Measurements from ENCODE around the gene GPANK1. TPM values are rescaled to one million over a fixed set of nuclear protein-coding genes. Genes with fewer than 3 reads are reported as not detected.

Gene GPANK1
- total RNA-seq, 1 experiment from 2014 or later, result 26.8 TPM

GRCh38 chr6:31633447-31633846 lies 31.4 kb downstream of the GPANK1 start:
- no peak overlapping the region for H3K4ac ChIP-seq (ENCODE audit: low read depth, low read length)
- no peak overlapping the region for H2BK20ac ChIP-seq (ENCODE audit: low read depth, low read length, poor library complexity, severe bottlenecking)
- H3K23ac ChIP-seq (ENCODE audit: insufficient read length, low read depth, low read length), result no peak overlapping the region
- no peak overlapping the region for H4K8ac ChIP-seq (replicated peaks; ENCODE audit: insufficient read length, low read depth, low read length)
- no peak overlapping the region for H3K9ac ChIP-seq (ENCODE audit: extremely low read depth, insufficient read length, low read length)
- Mint-ChIP-seq H3K27me3 (ENCODE audit: low read depth) (no peaks in the 10 kb centered on the region), H3K36me3 (ENCODE audit: insufficient read depth in 1 of 3, low read depth in 3 of 3) (peaks cover 71 to 98% (median 95%) of the 10 kb centered on the region in 3 experiments), H3K4me3 (no peak overlapping the region; a peak in 1 of 5 replicates), H3K4me1 (0 out of 4 replicates have a peak, but pooled peaks cover 0 to 3% of the 10 kb centered on the region in 2 experiments), H3K9me3 (no peaks in the 10 kb centered on the region), H3K27ac (peak overlapping the region in 1 of 3 experiments; percentile 93; a peak in 1 of 7 replicates)
- H2BK5ac ChIP-seq (ENCODE audit: insufficient read length, low read length), result no peak overlapping the region
- H3K79me1 ChIP-seq (ENCODE audit: insufficient read depth, low read depth, low read length, poor library complexity, severe bottlenecking), result no peaks in the 10 kb centered on the region
- no peak overlapping the region for H2BK120ac ChIP-seq (ENCODE audit: low read depth, low read length, poor library complexity, severe bottlenecking)
- H2BK15ac ChIP-seq (ENCODE audit: low read depth, low read length), result no peak overlapping the region
- H4K20me1 ChIP-seq (ENCODE audit: control insufficient read depth, insufficient read depth, insufficient read length), result peaks cover 2% of the 10 kb centered on the region
- no peaks in the 10 kb centered on the region for H3K79me2 ChIP-seq (ENCODE audit: insufficient read depth, low read length)
- no peak overlapping the region for H3K14ac ChIP-seq (ENCODE audit: insufficient read depth, low read length)
- H4K91ac ChIP-seq (ENCODE audit: insufficient read length, low read depth, low read length), result no peak overlapping the region
- H3K18ac ChIP-seq (ENCODE audit: insufficient read length, low read depth, low read length), result no peak overlapping the region
- no peaks in the 10 kb centered on the region for H3K9me3 ChIP-seq (ENCODE audit: control insufficient read depth, low read depth, low read length)
- no peak overlapping the region for H2BK12ac ChIP-seq (ENCODE audit: insufficient read length, low read depth, low read length)
- no peaks in the 10 kb centered on the region for H3K27me3 ChIP-seq (ENCODE audit: insufficient read depth, low read length)
- no peak overlapping the region for H2AFZ ChIP-seq (ENCODE audit: low read length)
- H3K56ac ChIP-seq (ENCODE audit: insufficient read length, low read depth, low read length), result no peak overlapping the region
- no peak overlapping the region for H3T11ph ChIP-seq (ENCODE audit: low read length)
- WGBS (ENCODE audit: extremely low coverage, insufficient read length, low lambda C conversion rate), result no CpG with 5 or more reads among the region's 7 CpGs
- H3K27ac ChIP-seq (ENCODE audit: insufficient read length, low read depth, low read length), result no peak overlapping the region
- no peak overlapping the region for H3K4me2 ChIP-seq (ENCODE audit: insufficient read depth, insufficient read length, low read length)
- H3K23me2 ChIP-seq (ENCODE audit: insufficient read length, low read depth, low read length, poor library complexity, severe bottlenecking), result no peaks in the 10 kb centered on the region
- no peak overlapping the region for H2AK5ac ChIP-seq (ENCODE audit: insufficient read length, low read length)
- no peak for TF ChIP-seq CTCF (conservative IDR thresholded peaks at IDR 0.05)
- H3K4me1 ChIP-seq (ENCODE audit: insufficient read depth, low read length), result no peaks in the 10 kb centered on the region
- DNase-seq, result no peak
- no peak overlapping the region for H4K5ac ChIP-seq (ENCODE audit: insufficient read length, low read depth, low read length)
